Calu3 (cell line): ENCODE measurements around the gene CRNN. TPM values are rescaled to one million over a fixed set of nuclear protein-coding genes. Genes with fewer than 3 reads are reported as not detected.
A peak's percentile ranks its signal among the peaks of the same experiment; 100 is the strongest.

ENCODE experiments used
- BruUV-seq: library from RNA; stranded (reverse); fragments of 400-500 nt; replicated peaks from 2 replicates; lab custom pipeline; 2021; lab: Mats Ljungman, UMichigan
- CTCF ChIA-PET: fragments of 300-600 bp; sonication (Branson Sonifier 250); formaldehyde crosslinking; loops from one replicate; lab custom pipeline; 2022; ENCODE audit warnings: antibody characterized with exemption; lab: Charles Lee
- DNase-seq: peaks from one replicate; pipeline ENCODE4 v3.0.0; 2022
- H3K27ac Mint-ChIP-seq: one replicate; pipeline ENCODE4 v1.8.0; 2022; ENCODE audit warnings: mixed read lengths; ENCODE audit not compliant: unreplicated experiment
- H3K27me3 Mint-ChIP-seq: one replicate; pipeline ENCODE4 v1.8.0; 2022; ENCODE audit warnings: mixed read lengths; ENCODE audit not compliant: unreplicated experiment
- H3K36me3 Mint-ChIP-seq: one replicate; pipeline ENCODE4 v1.8.0; 2022; ENCODE audit warnings: mild to moderate bottlenecking, moderate library complexity, mixed read lengths; ENCODE audit not compliant: insufficient read depth, unreplicated experiment
- H3K4me1 Mint-ChIP-seq: one replicate; pipeline ENCODE4 v1.8.0; 2022; ENCODE audit warnings: mild to moderate bottlenecking, low read depth, mixed read lengths; ENCODE audit not compliant: unreplicated experiment
- H3K4me3 Mint-ChIP-seq: one replicate; pipeline ENCODE4 v1.8.0; 2022; ENCODE audit warnings: mild to moderate bottlenecking, low read depth, moderate library complexity, mixed read lengths; ENCODE audit not compliant: unreplicated experiment
- H3K9me3 Mint-ChIP-seq: one replicate; pipeline ENCODE4 v1.8.0; 2022; ENCODE audit warnings: low read depth, mixed read lengths; ENCODE audit not compliant: unreplicated experiment
- intact Hi-C: fragments of 100-400 bp; cut with micrococcal nuclease; formaldehyde crosslinking; loops from one replicate; pipeline ENCODE4 v1.10.0; 2022; ENCODE audit not compliant: unreplicated experiment
- total RNA-seq: library from RNA; stranded (reverse); gene quantifications from 2 replicates; pipeline ENCODE4 v1.2.3, GENCODE V29; 2022
- TF ChIP-seq, protein P1 (sequence below): fragments of 200-600 bp; IDR thresholded peaks from one replicate; pipeline ENCODE4 v1.8.0; 2022; ENCODE audit warnings: antibody characterized with exemption; ENCODE audit not compliant: unreplicated experiment

Gene CRNN
- total RNA-seq, 1 experiment from 2014 or later = not detected

DNA sequence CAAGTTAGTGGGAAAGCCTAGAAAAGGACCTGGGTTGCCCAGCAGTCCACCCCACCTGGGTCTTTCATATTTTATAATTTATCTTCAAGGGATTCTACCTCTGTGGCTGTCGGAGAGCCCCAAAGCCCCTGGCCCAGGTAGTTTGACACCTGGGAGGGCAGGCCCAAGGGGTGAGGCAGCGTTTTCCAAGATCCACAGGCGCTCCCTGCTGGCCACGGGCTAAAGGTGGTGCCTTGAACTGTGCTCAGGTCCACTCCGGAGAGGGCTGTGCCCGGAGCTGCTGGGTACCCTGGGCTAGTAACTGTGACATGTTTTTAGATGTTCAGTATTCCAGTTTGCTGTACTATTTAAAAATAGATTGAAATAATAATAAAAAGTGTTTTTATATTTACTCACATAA, 37.2 kb upstream of the CRNN start:
- no peaks in the 10 kb centered on the region for H3K4me1 Mint-ChIP-seq
- DNase-seq = peak; percentile 42
- H3K9me3 Mint-ChIP-seq = no peaks in the 10 kb centered on the region
- peaks cover 43% of the 10 kb centered on the region for H3K27me3 Mint-ChIP-seq
- CTCF ChIA-PET = no interaction called here
- no peaks in the 10 kb centered on the region for H3K36me3 Mint-ChIP-seq
- TF ChIP-seq, protein P1, sequence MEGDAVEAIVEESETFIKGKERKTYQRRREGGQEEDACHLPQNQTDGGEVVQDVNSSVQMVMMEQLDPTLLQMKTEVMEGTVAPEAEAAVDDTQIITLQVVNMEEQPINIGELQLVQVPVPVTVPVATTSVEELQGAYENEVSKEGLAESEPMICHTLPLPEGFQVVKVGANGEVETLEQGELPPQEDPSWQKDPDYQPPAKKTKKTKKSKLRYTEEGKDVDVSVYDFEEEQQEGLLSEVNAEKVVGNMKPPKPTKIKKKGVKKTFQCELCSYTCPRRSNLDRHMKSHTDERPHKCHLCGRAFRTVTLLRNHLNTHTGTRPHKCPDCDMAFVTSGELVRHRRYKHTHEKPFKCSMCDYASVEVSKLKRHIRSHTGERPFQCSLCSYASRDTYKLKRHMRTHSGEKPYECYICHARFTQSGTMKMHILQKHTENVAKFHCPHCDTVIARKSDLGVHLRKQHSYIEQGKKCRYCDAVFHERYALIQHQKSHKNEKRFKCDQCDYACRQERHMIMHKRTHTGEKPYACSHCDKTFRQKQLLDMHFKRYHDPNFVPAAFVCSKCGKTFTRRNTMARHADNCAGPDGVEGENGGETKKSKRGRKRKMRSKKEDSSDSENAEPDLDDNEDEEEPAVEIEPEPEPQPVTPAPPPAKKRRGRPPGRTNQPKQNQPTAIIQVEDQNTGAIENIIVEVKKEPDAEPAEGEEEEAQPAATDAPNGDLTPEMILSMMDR = peak; percentile 33
- H3K4me3 Mint-ChIP-seq = no peak overlapping the region
- intact Hi-C loops = no loop called here
- H3K27ac Mint-ChIP-seq = no peak overlapping the region
- no TSS peak for BruUV-seq

GRCh38 chr1:152449661-152450060, 35.6 kb upstream of the CRNN start:
- no peak for DNase-seq
- Mint-ChIP-seq H3K4me3 (no peak overlapping the region), H3K9me3 (no peaks in the 10 kb centered on the region), H3K27me3 (peaks cover 33% of the 10 kb centered on the region), H3K36me3 (no peaks in the 10 kb centered on the region), H3K4me1 (no peaks in the 10 kb centered on the region), H3K27ac (no peak overlapping the region)
- CTCF ChIA-PET = interaction anchor here (0.9 to 1.9 kb wide), 2 partner anchors 9 to 51 kb away, joined by 3 to 15 read pairs; no protein-coding TSS in a partner anchor
- BruUV-seq = no TSS peak
- intact Hi-C loops = no loop called here
- TF ChIP-seq, protein P1 = no peak

DNA sequence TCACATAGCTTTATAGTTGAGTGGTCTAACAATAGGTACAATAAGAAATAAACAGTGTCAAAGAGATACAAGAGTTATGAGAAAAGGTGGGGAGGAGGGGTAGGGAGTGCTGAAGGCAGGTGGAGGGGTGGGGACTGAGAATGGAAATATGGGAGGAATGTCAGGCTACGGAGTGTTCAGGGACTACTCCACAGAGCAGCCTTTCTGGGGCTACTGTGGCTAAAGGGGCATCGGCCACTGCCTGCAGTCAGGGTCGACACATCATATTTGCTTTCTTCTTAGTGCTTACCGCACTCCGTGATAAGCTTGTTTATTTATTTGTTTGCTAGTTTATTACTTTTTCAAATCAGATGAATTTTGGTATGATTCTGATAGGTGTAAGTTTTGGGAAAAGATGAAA, 34.4 kb upstream of the CRNN start:
- BruUV-seq = no TSS peak
- CTCF ChIA-PET = interaction anchor here (0.7 to 1.9 kb wide), 2 partner anchors 10 to 237 kb away, joined by 3 to 15 read pairs; no protein-coding TSS in a partner anchor
- peaks cover 35% of the 10 kb centered on the region for H3K27me3 Mint-ChIP-seq

GRCh38 chr1:152448095-152448494, 34.0 kb upstream of the CRNN start:
- Mint-ChIP-seq H3K4me3 (no peak overlapping the region), H3K27ac (no peak overlapping the region), H3K36me3 (no peaks in the 10 kb centered on the region), H3K4me1 (no peaks in the 10 kb centered on the region), H3K27me3 (peaks cover 35% of the 10 kb centered on the region), H3K9me3 (no peaks in the 10 kb centered on the region)
- TF ChIP-seq, protein P1 = no peak
- DNase-seq = no peak
- intact Hi-C loops = no loop called here
- CTCF ChIA-PET = interaction anchor here (0.7 to 1.9 kb wide), 2 partner anchors 11 to 237 kb away, joined by 3 to 15 read pairs; no protein-coding TSS in a partner anchor
- no TSS peak for BruUV-seq

More for the DNA sequence above, 34.4 kb upstream of the CRNN start:
- TF ChIP-seq, protein P1 = no peak
- no peak overlapping the region for H3K27ac Mint-ChIP-seq
- H3K4me3 Mint-ChIP-seq = no peak overlapping the region
- intact Hi-C loops = no loop called here
- H3K9me3 Mint-ChIP-seq = no peaks in the 10 kb centered on the region
- H3K4me1 Mint-ChIP-seq = no peaks in the 10 kb centered on the region
- no peak for DNase-seq
- no peaks in the 10 kb centered on the region for H3K36me3 Mint-ChIP-seq
